Measurements from ENCODE around the gene HTR2B.
A peak's percentile ranks its signal among the peaks of the same experiment; 100 is the strongest.
"Not testable (repeated sequence)": the region's sequence is repeated elsewhere in the genome, so short reads cannot be mapped to it uniquely, and the experiment has no call there.

Gene HTR2B

GRCh38 chr2:231124838-231125568 lies at the start of gene HTR2B:
HTR2B (minus strand) TSS chr2:231125042; CDS start chr2:231123764, 1,278 bp downstream.
- DNase-seq = no peak

- DNase-seq = no peak
Measured at GRCh38 chr2:231174211-231174651, 49.4 kb upstream of the HTR2B start.

- DNase-seq = no peak
Measured at GRCh38 chr2:231172025-231172424, 47.2 kb upstream of the HTR2B start.

GRCh38 chr2:231170055-231170454 lies 45.2 kb upstream of the HTR2B start:
- peak; percentile 39 for DNase-seq

- DNase-seq = no peak
Measured at GRCh38 chr2:231169488-231169887, 44.6 kb upstream of the HTR2B start.

GRCh38 chr2:231168460-231169139 lies 43.8 kb upstream of the HTR2B start:
- DNase-seq = no peak

- DNase-seq = no peak
Measured at GRCh38 chr2:231167745-231168459, 43.1 kb upstream of the HTR2B start.

- no peak for DNase-seq
Measured at GRCh38 chr2:231163414-231164095, 38.7 kb upstream of the HTR2B start.

- no peak for DNase-seq
Measured at GRCh38 chr2:231163011-231163410, 38.2 kb upstream of the HTR2B start.

- DNase-seq = peak; percentile 95
Measured at GRCh38 chr2:231161877-231162329, 37.1 kb upstream of the HTR2B start.

GRCh38 chr2:231161252-231161839 lies 36.5 kb upstream of the HTR2B start:
- DNase-seq = no peak

GRCh38 chr2:231160701-231161100 lies 35.9 kb upstream of the HTR2B start:
- DNase-seq = peak; percentile 16

GRCh38 chr2:231159306-231159705 lies 34.5 kb upstream of the HTR2B start:
- DNase-seq = no peak

- peak; percentile 72 for DNase-seq
Measured at GRCh38 chr2:231152800-231153557, 28.1 kb upstream of the HTR2B start.

GRCh38 chr2:231146665-231147064 lies 21.8 kb upstream of the HTR2B start:
- DNase-seq = no peak

GRCh38 chr2:231144896-231145295 lies 20.1 kb upstream of the HTR2B start:
- DNase-seq = no peak

GRCh38 chr2:231140808-231141207 lies 16.0 kb upstream of the HTR2B start:
- not testable (repeated sequence) for DNase-seq

- DNase-seq = peak; percentile 16
Measured at GRCh38 chr2:231139796-231140195, 15.0 kb upstream of the HTR2B start.

GRCh38 chr2:231138699-231139098 lies 13.9 kb upstream of the HTR2B start:
- DNase-seq = no peak

GRCh38 chr2:231134910-231135655 lies 10.2 kb upstream of the HTR2B start:
- DNase-seq = no peak

All from fibroblast of skin of right biceps (primary cell).